Activated CD8-positive, alpha-beta memory T cell treated with anti-CD3 and anti-CD28 coated beads, Interleukin-2, amount 50 U/mL, for 4 hours (primary cell): Measurements from ENCODE around the gene SLAMF6.
"Not testable (repeated sequence)": the region's sequence is repeated elsewhere in the genome, so short reads cannot be mapped to it uniquely, and the experiment has no call there.

Experiments used
- DNase-seq: peaks from one replicate; pipeline ENCODE4 v3.0.0-alpha.2; 2020

Gene SLAMF6

DNA sequence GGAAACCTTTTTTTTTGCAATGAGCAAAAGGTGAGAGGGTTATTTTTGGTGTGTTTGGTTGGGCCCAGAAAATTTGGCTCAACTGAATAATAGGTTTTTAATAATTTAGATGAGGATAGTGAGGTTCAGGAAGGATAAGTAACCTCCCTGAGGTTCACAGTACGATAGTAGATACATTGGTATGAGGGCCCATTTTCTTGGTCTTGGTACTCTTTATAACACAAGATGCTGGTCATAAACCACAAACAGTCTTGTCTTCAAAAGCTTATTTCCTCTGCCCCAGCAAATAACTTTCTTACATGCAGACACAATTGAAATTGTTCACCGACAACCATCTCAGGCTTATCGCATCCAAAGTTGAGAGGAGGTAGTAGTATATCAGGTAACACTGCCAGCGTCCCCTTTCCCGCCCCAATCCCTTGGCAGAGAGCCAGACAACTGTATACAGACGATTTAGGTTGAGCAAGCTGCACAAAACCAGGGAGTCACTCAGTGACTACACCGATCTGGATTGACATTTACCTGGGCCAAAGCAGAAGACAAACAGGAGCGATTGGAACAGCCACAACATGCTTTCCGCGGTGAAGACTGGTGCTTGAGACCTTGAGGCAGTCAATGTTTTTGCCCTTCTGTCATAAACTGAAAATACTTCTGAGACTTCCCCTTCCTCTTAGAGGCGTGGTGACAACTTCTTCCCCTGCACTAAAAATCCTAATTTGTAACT is at the start of gene SLAMF6:
SLAMF6 (minus strand) TSS at position 634 of the 724 bp plus-strand sequence; CDS start at position 571, 63 bp downstream.
- peak; percentile 46 for DNase-seq

DNA sequence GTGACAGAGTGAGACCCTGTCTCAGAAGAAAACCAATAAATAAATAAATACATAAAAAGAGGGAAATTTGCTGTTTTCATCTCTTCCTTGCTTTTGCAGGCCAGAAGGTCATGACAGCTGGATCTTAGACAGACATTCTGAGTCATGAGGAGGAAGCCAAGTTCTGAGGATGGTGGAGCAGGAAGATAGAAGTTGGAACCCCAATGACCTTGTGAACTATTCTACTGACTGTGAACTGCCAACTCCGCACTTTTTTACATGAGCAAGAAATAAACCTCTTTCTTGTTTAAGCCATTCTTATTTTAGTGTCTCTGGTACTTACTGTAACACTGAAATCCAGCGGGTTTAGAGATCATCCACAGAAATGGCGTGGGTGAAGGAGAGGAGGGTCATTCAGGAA is 47.8 kb upstream of the SLAMF6 start:
- no peak for DNase-seq

DNA sequence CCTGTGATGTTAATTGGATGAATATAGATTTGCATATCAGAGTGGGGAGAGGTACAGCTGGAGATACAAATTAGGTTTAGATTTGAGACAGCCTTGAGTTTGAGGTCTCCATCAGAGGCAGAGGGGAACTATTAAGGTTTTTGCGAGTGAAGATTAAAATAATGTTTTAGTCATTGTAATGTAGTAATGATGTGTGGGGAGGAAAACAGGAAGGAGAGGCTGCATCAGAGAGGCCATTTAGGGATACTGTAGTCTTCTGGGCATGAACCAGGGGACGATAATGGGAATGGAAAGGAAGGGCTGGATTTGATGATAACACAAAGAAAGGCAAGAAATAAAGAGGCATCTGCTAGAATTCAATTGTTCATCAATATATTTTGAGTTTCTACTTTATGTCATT is 46.8 kb upstream of the SLAMF6 start:
- no peak for DNase-seq

DNA sequence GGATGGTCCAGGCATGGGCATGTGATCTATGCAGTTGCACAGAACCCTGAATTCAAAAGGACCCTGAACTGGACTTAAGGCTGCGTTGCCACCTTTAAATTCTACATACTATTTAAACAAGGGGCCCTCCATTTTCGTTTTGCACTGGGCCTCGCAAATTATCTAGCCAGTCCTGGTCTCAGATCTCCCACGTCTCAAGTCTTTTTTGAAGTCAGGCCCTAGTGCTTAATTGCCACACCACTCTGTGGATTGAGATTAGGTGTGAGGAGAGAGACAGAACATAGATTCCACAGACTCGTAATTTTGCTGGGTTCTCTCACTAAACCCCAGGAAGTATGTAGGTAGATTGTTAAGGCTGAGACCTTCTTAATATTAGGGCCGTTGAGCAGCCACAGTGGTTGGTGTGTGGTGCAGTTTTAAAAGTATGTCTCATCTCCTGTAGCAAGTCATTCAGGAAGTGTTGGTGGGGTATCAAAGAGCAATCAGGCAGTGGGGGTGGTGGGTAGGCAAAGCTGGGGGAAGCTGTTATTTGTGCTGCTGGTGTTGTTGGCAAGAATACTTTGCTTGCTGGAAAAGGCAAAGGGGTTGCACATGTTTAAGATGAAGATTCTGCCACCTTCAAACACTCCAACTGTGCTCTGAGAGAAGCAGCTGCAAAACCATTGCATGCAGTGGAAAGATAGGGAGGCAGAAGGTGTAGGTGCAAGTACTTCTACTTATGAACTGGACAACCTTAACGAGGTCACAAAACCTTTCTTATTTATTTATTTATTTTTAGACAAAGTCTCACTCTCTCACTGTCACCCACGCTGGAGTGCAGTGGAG is 45.0 kb upstream of the SLAMF6 start:
- DNase-seq = peak; percentile 72

DNA sequence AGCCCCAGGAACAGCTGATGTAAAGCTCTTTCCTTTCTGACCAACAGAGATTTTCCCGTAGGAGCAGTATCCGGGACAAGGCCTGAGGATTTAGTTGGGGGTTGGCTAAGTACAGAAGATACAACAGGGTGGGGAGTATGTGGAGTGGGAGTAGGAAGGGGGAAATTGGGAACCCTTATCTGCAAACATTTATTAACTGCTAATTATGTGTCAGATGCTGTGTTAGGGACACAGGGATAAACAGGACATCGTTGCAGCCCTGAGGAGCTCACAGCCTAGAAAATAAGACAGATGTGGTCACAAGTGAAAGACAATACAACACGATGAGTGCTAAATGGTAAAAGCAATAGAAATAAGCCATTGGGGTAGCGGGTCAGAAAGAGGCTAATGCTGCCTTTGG is 44.3 kb upstream of the SLAMF6 start:
- DNase-seq = no peak

DNA sequence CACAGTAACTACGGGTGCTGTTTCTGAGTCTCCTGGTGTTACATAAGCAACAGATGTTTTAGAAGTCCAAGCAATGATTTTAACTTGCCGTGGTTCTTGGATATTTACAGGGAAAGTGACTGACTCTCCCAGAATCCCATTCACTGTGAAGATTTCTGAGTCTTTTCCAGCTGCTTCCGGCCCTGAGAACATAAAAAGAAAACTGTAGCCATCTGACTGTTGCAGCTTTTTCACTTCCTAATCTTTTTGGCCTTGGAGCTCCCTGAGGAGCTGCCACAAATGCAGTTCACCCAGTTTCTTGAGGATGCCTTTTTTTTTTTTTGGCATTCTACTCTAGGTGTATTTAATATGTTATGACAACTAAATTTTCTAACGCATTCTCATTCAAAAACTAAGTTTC is 42.5 kb upstream of the SLAMF6 start:
- no peak for DNase-seq

- DNase-seq = not testable (repeated sequence)
Observed at GRCh38 chr1:160563230-160563629, 40.2 kb upstream of the SLAMF6 start.

DNA sequence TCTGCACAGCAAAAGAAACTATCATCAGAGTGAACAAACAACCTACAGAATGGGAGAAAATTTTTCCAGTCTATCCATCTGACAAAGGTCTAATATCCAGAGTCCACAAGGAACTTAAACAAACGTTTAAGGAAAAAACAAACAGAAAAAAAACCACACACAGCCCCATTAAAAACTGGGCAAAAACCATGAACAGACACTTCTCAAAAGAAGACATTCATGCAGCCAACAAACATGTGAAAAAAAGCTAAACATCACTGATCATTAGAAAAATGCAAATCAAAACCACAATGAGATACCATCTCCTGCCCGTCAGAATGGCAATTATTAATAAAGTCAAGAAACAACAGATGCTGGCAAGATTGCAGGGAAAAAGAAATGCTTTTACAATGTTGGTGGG is 39.7 kb upstream of the SLAMF6 start:
- DNase-seq = not testable (repeated sequence)

- no peak for DNase-seq
Observed at GRCh38 chr1:160560806-160561205, 37.8 kb upstream of the SLAMF6 start.

DNA sequence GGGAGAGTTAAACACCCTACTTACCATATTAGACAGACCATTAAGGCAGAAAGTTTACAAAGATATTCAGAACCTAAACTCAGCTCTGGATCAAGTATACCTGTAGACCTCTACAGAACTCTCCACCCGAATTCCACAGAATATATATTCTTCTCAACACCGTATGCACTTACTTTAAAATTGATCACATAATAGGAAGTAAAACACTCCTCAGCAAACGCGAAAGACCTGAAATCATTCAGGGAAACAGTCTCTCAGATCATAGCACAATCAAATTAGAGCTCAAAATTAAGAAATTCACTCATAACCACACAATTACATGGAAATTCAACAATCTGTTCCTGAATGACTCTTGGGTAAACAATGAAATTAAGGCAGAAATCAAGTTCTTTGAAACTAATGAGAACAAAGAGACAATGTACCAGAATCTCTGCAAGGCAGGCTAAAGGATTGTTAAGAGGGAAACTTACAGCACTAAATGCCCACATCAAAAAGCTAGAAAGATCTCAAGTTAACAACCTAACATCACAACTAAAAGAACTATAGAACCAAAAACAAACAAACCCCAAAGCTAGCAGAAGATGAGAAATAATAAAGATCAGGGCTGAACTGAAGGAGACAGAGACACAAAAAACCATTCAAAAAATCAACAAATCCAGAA is 37.1 kb upstream of the SLAMF6 start:
- no peak for DNase-seq

DNA sequence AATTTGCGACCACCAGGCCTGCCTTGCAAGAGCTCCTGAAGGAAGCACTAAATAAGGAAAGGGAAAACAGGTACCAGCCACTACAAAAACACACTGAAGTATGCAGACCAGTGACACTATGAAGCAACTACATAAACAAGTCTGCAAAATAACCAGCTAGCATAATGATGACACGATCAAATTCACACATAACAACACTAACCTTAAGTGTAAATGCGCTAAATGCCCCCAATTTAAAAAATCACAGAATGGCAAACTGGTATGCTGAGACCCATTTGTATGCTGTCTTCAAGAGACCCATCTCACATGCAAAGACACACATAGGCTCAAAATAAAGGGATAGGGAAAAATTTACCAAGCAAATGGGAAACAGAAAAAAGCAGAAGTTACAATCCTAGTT is 36.4 kb upstream of the SLAMF6 start:
- DNase-seq = not testable (repeated sequence)

DNA sequence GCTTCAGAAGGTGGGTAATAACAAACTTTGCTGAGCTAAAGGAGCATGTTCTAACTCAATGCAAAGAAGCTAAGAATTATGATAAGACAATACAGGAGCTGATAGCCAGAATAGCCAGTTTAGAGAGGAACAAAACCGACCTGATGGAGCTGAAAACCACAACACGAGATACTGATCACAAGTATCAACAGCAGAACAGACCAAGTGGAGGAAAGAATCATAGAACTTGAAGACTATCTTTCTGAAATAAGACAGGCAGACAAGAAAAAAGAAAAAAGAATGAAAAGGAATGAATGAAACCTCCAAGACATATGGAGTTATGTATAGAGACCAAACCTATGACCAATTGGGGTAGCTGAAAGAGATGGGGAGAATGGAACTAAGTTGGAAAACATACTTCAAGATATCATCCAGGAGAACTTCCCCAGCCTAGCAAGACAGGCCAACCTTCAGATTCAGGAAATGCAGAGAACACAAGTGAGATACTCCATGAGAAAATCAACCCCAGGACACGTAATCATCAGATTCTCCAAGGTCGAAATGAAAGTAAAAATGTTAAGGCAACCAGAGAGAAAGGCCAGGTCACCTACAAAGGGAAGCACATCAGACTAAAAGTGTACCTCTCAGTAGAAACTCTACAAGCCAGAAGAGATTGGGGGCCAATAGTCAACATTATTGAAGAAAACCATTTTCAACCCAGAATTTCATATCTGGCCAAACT is 35.8 kb upstream of the SLAMF6 start:
- DNase-seq = no peak

DNA sequence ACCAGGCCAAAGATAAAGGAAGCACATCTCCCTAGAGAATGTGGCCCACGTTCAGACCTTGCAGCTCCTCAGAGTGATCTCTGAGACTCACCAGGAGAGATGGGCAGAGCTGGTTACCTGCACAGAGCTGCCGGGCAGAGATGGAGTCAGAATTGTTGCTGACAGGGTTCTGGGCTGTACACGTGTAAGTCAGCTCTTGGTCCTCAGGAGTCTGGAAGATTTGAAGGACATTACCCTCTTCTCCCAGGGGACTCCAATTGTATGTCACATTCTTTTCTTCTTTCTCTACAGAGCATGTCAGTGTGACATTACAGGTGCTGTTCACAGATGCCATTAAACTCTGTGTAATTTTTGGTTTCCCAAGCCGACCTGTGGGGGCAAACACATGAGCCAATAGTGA is 30.7 kb upstream of the SLAMF6 start:
- DNase-seq = no peak

DNA sequence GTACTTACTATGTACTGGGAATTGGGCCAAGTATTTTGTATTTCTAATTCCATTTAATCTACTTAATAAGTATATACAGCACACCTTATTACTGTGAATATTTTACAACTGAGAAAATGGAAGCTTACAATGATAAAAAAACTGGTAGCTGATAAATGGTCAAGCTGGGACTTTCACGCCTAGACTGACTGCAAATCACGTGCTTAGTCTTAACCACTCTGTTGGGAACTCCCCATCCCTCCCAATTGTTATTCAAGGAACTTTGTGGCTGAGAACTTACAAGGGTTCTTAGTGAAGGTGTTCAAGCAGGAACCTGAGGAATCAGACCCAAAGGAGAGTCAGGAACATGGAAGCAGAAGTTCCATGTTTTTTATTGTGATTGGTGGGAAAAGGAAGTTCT is 29.4 kb upstream of the SLAMF6 start:
- DNase-seq = no peak

DNA sequence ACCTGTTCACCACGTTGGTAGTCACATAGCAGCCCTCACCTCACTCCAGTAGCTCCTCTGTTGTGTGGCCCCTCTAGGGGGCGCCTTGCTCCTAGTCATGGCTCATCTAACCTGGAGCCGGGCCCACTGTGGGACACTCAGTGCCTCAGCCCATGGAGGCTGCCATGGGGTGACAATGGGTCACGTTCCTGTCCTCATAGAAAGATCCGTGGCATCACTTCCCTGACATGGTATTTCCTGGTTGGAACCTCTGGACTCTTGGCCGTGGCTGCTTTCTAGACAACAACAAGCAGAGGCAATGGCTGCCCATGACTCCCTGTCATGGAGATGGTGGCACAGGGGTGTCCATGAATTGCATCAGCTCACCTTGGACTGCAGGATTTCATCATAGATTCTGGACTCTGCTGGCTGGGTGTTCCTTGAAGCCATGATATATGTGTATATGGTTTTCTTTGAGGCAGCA is 27.5 kb upstream of the SLAMF6 start:
- DNase-seq = peak; percentile 75

DNA sequence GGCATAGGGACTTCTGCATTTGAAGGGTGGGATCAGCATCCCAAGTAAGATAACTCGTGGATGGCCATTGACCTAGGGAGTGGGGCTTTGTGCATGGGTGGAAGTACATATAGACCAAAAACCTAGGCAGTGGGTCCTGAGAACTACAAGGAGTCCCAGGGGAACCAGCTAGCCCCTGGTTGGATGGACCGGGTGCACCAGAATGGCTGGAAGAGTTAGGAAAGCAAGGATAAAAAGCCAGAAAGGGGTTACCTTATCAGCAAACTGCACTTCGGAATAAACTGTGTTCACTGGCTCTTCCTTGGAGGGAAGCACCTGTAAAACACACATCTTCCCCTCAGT is 26.6 kb upstream of the SLAMF6 start:
- no peak for DNase-seq

- DNase-seq = no peak
Observed at GRCh38 chr1:160548960-160549664, 26.1 kb upstream of the SLAMF6 start.

DNA sequence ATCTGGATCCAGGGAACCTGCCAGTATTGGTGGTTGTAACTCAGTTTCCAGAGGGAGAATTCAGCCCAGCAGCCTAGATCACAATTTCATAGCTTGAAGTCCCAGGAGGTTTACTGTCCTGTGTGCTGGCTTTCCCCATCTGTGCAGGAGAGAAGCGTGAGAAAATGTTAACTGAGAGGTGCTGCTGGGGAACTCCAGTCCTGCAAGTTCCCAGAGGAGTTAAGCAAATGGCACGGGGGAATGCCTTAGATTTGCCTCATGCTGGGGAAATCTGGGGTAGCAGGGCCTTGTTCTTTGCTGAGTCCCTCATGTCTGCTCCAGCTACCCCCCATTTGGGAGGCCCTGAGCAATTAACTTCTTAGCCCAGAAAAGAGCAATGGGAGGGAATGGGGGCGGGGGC is 25.1 kb upstream of the SLAMF6 start:
- no peak for DNase-seq

- no peak for DNase-seq
Observed at GRCh38 chr1:160547422-160547821, 24.4 kb upstream of the SLAMF6 start.

- no peak for DNase-seq
Observed at GRCh38 chr1:160546942-160547341, 23.9 kb upstream of the SLAMF6 start.

- no peak for DNase-seq
Observed at GRCh38 chr1:160544647-160545046, 21.6 kb upstream of the SLAMF6 start.

GRCh38 chr1:160542303-160542945 is 19.4 kb upstream of the SLAMF6 start:
- no peak for DNase-seq
